Panc1 (cell line): ENCODE results near the gene MEIS3. TPM values are rescaled to one million over a fixed set of nuclear protein-coding genes. Genes with fewer than 3 reads are reported as not detected.

Source experiments
- total RNA-seq: library from RNA; stranded (reverse); gene quantifications from one replicate; pipeline ENCODE4 v1.2.1, GENCODE V29; 2021; ENCODE audit not compliant: unreplicated experiment

Gene MEIS3
- total RNA-seq, 1 experiment from 2014 or later, result 11.3 TPM

Other genes starting within 250 kb of the MEIS3 start
- gene BBC3, start 188.3 kb downstream of the MEIS3 start, total RNA-seq, result 7.6 TPM
- gene CCDC9, start 163.0 kb downstream of the MEIS3 start, total RNA-seq, result 29.2 TPM
- gene INAFM1, start 144.6 kb downstream of the MEIS3 start, total RNA-seq, result 13.1 TPM
- gene C5AR1, start 109.7 kb downstream of the MEIS3 start, total RNA-seq, result 2.7 TPM
- 0.03 TPM for gene C5AR2, start 87.4 kb downstream of the MEIS3 start, total RNA-seq
- gene DHX34, start 70.2 kb downstream of the MEIS3 start, total RNA-seq, result 29.2 TPM
- 0.10 TPM for gene SLC8A2, start 52.4 kb upstream of the MEIS3 start, total RNA-seq
- 26.5 TPM for gene KPTN, start 64.7 kb upstream of the MEIS3 start, total RNA-seq
- gene NAPA, start 95.5 kb upstream of the MEIS3 start, total RNA-seq, result 71.0 TPM
- gene ZNF541, start 153.6 kb upstream of the MEIS3 start, total RNA-seq, result 0.15 TPM
- gene BICRA, start 189.6 kb upstream of the MEIS3 start, total RNA-seq, result 13.7 TPM